H1 (cell line): ENCODE data around the gene GTF2F2. TPM values are rescaled to one million over a fixed set of nuclear protein-coding genes. Genes with fewer than 3 reads are reported as not detected.

Source experiments
- CTBP2 ChIP-seq: IDR thresholded peaks from 2 replicates; pipeline ENCODE4 v1.7.0; 2011; ENCODE audit warnings: borderline replicate concordance, mild to moderate bottlenecking, moderate library complexity, mixed read lengths, low read length; ENCODE audit not compliant: insufficient read depth, insufficient read length
- KDM4A ChIP-seq: IDR thresholded peaks from one replicate; pipeline ENCODE4 v1.7.1; 2012; ENCODE audit warnings: low read depth, mild to moderate bottlenecking, moderate library complexity, low read length, inconsistent platforms; ENCODE audit not compliant: severe bottlenecking
- RAD21 ChIP-seq, 2 experiments: IDR thresholded peaks in 1 of 2; conservative IDR thresholded peaks in 1 of 2; 2 replicates each; pipeline ENCODE4 v1.6.1; 2011; ENCODE audit warnings: low read depth in 2 of 2, low read length in 2 of 2, improper control_type of control experiment in 1 of 2, inconsistent platforms in 1 of 2, mild to moderate bottlenecking in 1 of 2, moderate library complexity in 1 of 2
- RNF2 ChIP-seq: fragments of 200-900, 300-1000 bp; sonication (generic); IDR thresholded peaks from 2 replicates; pipeline ENCODE4 v1.7.1; 2016; ENCODE audit warnings: borderline replicate concordance, low read depth, mild to moderate bottlenecking, antibody characterized with exemption, low read length; ENCODE audit not compliant: poor library complexity, severe bottlenecking; ENCODE audit errors: missing control alignments
- ZNF274 ChIP-seq: IDR thresholded peaks from 2 replicates; pipeline ENCODE4 v1.7.0; 2012; ENCODE audit warnings: low read length, borderline replicate concordance; ENCODE audit errors: extremely low read depth
- polyA plus RNA-seq, 7 experiments: library from polyadenylated mRNA; depleted of rRNA in 3 of 7; stranded (reverse) in 5 of 7; unstranded in 2 of 7; fragments of >200 nt in 5 of 7; fragments of 200-250 nt in 2 of 7; gene quantifications; 1 replicate in 5 of 7; 2 replicates in 1 of 7; 4 replicates in 1 of 7; pipeline versions ENCODE4 v1.2.1 to v1.2.3, GENCODE V29; 2011 to 2013; ENCODE audit warnings: missing spikeins in 2 of 7, mixed read lengths in 2 of 7
- total RNA-seq: library from RNA; stranded (reverse); fragmentation: NEBNext Ultra II Directional; extraction: Animal tissue kit (Norgen Biotek cat#: 25700); gene quantifications from 2 replicates; pipeline ENCODE4 v1.2.1, GENCODE V29; 2021

Gene GTF2F2
- total and polyA plus RNA-seq, 2 of the 8 experiments (the other 6 are each of a cell fraction or from before 2014, with no cell fraction given) = 10.8 to 31.1 TPM

GRCh38 chr13:45122941-45123340, 2.6 kb downstream of the GTF2F2 start (continued):
- TF ChIP-seq RNF2 (no peak), RAD21 (IDR thresholded peaks at IDR 0.05 in 1 of 2, conservative IDR thresholded peaks at IDR 0.05 in 1 of 2; ENCODE audit: low read depth in 2 of 2, low read length in 2 of 2) (no peak), ZNF274 (no peak), KDM4A (no peak), CTBP2 (no peak)
